GM18499 (cell line): ENCODE data around the gene ERBIN.
"Not testable (repeated sequence)": the region's sequence is repeated elsewhere in the genome, so short reads cannot be mapped to it uniquely, and the experiment has no call there.

Experiments used
- ATAC-seq: cut with Tn5 transposase; IDR thresholded peaks from one replicate; pipeline ENCODE4 v1.9.1; 2021; ENCODE audit warnings: moderate number of reproducible peaks; ENCODE audit not compliant: insufficient read depth, unreplicated experiment

ERBIN gene

DNA sequence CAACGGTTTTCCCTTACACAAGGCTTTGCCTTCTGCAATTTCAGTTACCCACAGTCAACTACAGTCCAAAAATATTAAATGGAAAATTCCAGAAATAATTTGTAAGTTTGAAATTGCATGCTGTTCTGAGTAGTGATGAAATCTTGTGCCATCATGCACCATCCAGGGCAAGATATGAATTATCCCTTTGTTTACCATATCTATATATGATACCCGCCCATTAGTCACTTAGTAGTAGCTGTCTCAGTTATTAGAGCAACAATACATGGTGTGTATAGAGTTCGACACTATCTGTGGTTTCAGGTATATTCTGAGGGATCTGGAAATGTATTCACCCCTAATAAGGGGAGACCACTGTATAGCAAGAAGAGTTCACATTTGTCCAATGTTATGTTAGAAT, 29.4 kb downstream of the ERBIN start:
- ATAC-seq = no peak

DNA sequence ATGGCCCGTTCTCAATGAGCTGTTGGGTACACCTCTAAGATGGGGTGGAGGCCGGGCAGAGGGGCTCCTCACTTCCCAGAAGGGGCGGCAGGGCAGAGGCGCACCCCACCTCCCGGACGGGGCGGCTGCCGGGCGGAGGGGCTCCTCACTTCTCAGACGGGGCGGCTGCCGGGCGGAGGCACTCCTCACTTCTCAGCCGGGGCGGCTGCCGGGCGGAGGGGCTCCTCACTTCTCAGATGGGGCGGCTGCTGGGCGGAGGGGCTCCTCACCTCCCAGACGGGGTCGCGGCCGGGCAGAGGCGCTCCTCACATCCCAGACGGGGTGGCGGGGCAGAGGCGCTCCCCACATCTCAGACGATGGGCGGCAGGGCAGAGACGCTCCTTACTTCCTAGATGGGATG, 31.3 kb downstream of the ERBIN start:
- ATAC-seq = not testable (repeated sequence)

- ATAC-seq = peak; percentile 78
Observed at GRCh38 chr5:65961633-65962032, 35.3 kb downstream of the ERBIN start.

- ATAC-seq = no peak
Observed at GRCh38 chr5:65967288-65968066, 41.1 kb downstream of the ERBIN start.

GRCh38 chr5:65969539-65970393, 43.4 kb downstream of the ERBIN start:
- no peak for ATAC-seq

DNA sequence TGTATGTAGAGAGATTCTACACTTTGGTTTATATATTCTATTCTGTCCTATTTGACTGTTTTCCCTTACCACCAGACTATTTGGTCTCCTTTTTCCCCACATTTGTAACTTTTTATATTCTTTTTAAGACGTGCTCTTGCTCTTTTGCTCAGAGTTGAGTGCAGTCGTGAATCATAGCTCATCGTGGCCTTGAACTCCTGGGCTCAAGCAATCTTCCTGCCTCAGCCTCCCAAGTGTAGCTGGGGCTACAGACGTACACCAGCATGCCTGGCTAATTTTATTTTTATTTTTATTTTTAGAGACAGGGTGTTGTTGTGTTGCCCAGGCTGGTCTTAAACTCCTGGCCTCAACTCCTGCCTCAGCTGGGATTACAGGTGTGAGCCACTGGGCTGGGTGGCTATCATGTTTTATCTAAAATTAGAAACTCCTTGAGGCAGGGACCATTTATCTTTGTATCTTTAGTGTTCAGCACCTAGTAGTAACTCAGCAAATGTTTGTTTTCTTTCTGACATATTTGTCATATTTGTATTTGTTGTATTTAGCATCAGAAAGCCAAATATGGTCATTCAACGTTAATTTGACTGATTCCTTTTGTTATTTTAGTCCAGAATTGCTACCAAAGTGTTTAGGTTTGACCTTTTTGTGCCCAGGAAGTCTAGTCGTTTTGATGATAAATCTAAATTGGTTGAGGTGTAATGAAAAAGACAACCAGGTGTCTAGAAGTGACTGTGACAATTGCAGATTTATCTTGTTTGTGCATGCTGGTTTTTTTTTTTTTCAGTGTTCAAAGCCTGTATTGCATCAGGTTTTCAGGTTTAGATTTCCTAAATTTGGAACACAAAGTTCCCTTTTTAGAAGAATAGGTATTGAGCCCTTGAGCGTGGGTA, 44.3 kb downstream of the ERBIN start:
- no peak for ATAC-seq

DNA sequence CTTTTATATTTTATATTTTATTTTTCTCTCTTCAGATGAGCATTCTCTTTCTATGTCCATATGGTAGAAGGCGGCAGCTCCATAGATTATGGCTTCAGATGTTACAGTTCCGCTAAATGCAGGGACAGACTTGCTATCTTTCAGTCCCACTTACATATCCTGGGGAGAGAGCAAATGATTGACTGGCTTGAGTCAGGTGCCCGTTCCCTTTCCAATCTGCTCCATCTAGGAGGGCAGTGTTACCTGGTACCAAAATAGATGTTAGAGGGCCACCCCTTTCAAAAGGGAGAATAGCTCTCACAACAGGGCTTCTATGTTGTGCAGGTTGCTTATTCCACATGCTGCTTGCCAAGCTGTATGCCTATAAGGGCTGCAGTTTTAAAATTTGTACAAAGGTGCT, 45.3 kb downstream of the ERBIN start:
- ATAC-seq = no peak

GRCh38 chr5:65972896-65973295, 46.5 kb downstream of the ERBIN start:
- not testable (repeated sequence) for ATAC-seq

- ATAC-seq = no peak
Observed at GRCh38 chr5:65978251-65978650, 51.9 kb downstream of the ERBIN start.

DNA sequence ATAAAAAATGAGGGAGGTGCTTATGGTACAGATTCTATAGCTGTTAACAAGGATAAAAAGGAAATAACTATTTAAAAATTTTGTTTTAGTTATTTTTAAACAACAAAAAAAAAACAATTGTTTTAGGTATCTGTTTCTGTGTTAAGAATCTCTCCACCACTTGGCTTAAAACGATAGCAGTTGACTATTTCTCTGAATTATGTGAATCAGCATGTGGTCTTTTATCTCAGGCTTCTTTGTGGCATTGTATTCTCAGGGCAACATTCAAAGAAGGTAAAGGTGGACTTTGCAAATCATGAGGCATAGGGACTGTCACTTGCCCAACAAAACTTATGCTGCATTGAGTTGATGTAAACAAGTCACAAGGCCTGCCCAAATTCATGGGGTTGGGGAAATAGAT, 55.2 kb downstream of the ERBIN start:
- no peak for ATAC-seq

GRCh38 chr5:65981969-65982619, 55.7 kb downstream of the ERBIN start:
- ATAC-seq = no peak

- ATAC-seq = no peak
Observed at GRCh38 chr5:65982635-65983034, 56.3 kb downstream of the ERBIN start.

- no peak for ATAC-seq
Observed at GRCh38 chr5:65984098-65984885, 57.9 kb downstream of the ERBIN start.

- ATAC-seq = no peak
Observed at GRCh38 chr5:65986050-65986451, 59.7 kb downstream of the ERBIN start.

DNA sequence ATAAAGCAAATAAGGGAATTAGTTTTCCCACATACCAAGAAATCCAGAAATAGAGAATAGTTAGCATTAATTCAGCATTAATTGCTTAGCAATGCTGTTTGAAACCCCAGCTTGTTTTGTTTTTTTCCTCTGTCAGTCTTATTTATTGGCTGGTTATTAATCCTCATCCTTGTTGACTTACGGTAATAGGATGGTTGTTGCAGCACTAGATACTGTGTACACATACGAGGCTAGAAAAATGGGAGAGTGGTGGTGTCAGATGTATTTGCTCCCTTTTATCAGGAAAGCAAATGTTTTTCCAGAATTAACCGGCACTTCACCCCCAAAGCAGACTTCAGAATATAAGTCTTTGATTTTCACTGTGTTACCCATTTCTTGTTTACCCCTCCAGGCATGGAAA, 60.4 kb downstream of the ERBIN start:
- ATAC-seq = no peak

GRCh38 chr5:65987982-65988381, 61.6 kb downstream of the ERBIN start:
- no peak for ATAC-seq

GRCh38 chr5:65989158-65989557, 62.8 kb downstream of the ERBIN start:
- no peak for ATAC-seq

DNA sequence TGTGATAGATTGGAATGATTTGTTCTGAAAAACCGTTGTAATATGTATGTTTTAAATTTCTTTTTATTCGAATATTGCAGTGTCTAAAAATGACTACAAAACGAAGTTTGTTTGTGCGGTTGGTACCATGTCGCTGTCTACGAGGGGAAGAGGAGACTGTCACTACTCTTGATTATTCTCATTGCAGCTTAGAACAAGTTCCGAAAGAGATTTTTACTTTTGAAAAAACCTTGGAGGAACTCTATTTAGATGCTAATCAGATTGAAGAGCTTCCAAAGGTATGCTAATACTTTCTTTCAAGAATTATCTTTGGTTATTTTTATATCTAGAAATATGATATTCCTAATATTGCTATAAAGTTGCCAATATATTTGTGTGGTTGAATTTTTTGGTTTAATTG, 66.3 kb downstream of the ERBIN start:
- no peak for ATAC-seq

GRCh38 chr5:65994117-65994786, 67.9 kb downstream of the ERBIN start:
- ATAC-seq = no peak
